NT2/D1 (cell line): ENCODE data around the gene TPBGL.

ENCODE experiments used
- SUZ12 ChIP-seq: IDR thresholded peaks from 2 replicates; pipeline ENCODE4 v1.6.1; 2011; ENCODE audit not compliant: insufficient read length, insufficient read depth; ENCODE audit errors: extremely low read depth
- YY1 ChIP-seq: IDR thresholded peaks from 2 replicates; pipeline ENCODE4 v1.6.1; 2011; ENCODE audit not compliant: insufficient read length, insufficient read depth
- ZNF274 ChIP-seq: IDR thresholded peaks from 2 replicates; pipeline ENCODE4 v1.6.1; 2011; ENCODE audit warnings: mild to moderate bottlenecking, low read depth, low read length

GRCh38 chr11:75285776-75286360, 45.3 kb downstream of the TPBGL start:
- TF ChIP-seq SUZ12, result no peak
- TF ChIP-seq YY1, result no peak
- TF ChIP-seq ZNF274, result no peak
